MCF 10A (cell line): Measurements from ENCODE around the gene TYW3. TPM values are rescaled to one million over a fixed set of nuclear protein-coding genes. Genes with fewer than 3 reads are reported as not detected.

Experiments used
- BruUV-seq: library from RNA; stranded (reverse); fragments of 400-500 nt; replicated peaks from 2 replicates; lab custom pipeline; 2021; lab: Mats Ljungman, UMichigan
- CTCF ChIA-PET: fragments of 300-600 bp; sonication (Branson Sonifier 250); formaldehyde crosslinking; extraction: SDS; loops from one replicate; lab custom pipeline; 2021; ENCODE audit warnings: antibody characterized with exemption, inconsistent platforms; lab: Yijun Ruan, JAX
- POLR2A ChIA-PET: fragments of 300-600, 350-650 bp; sonication (Branson Sonifier 250); formaldehyde crosslinking; extraction: SDS; loops from one replicate; lab custom pipeline; 2020; ENCODE audit warnings: antibody characterized with exemption, inconsistent platforms; lab: Yijun Ruan, JAX
- DNase-seq: peaks from one replicate; pipeline ENCODE4 v3.0.0-alpha.2; 2018; ENCODE audit not compliant: unreplicated experiment
- H3K27ac Mint-ChIP-seq: one replicate; pipeline ENCODE4 v1.8.0; 2022; ENCODE audit warnings: mild to moderate bottlenecking, low read depth, mixed read lengths; ENCODE audit not compliant: unreplicated experiment
- H3K27me3 Mint-ChIP-seq: one replicate; pipeline ENCODE4 v1.8.0; 2022; ENCODE audit warnings: mixed read lengths; ENCODE audit not compliant: insufficient read depth, unreplicated experiment
- H3K36me3 Mint-ChIP-seq: one replicate; pipeline ENCODE4 v1.8.0; 2022; ENCODE audit warnings: mild to moderate bottlenecking, moderate library complexity, mixed read lengths; ENCODE audit not compliant: insufficient read depth, unreplicated experiment
- H3K4me1 Mint-ChIP-seq: one replicate; pipeline ENCODE4 v1.8.0; 2022; ENCODE audit warnings: mixed read lengths; ENCODE audit not compliant: insufficient read depth, unreplicated experiment
- H3K4me3 Mint-ChIP-seq: one replicate; pipeline ENCODE4 v1.8.0; 2022; ENCODE audit warnings: mild to moderate bottlenecking, moderate library complexity, mixed read lengths; ENCODE audit not compliant: unreplicated experiment
- H3K9me3 Mint-ChIP-seq: one replicate; pipeline ENCODE4 v1.8.0; 2022; ENCODE audit warnings: mixed read lengths; ENCODE audit not compliant: unreplicated experiment
- CTCF ChIP-seq: fragments of 200-600 bp; IDR thresholded peaks from one replicate; pipeline ENCODE4 v1.8.0; 2022; ENCODE audit warnings: antibody characterized with exemption, mild to moderate bottlenecking; ENCODE audit not compliant: unreplicated experiment
- intact Hi-C: fragments of 100-400 bp; cut with micrococcal nuclease; formaldehyde crosslinking; loops from 2 replicates; pipeline ENCODE4 v1.14.1; 2022
- total RNA-seq: library from RNA; stranded (reverse); gene quantifications from 2 replicates; pipeline ENCODE4 v1.2.3, GENCODE V29; 2022

TYW3 gene
- total RNA-seq, 1 experiment from 2014 or later, result 22.6 TPM

DNA sequence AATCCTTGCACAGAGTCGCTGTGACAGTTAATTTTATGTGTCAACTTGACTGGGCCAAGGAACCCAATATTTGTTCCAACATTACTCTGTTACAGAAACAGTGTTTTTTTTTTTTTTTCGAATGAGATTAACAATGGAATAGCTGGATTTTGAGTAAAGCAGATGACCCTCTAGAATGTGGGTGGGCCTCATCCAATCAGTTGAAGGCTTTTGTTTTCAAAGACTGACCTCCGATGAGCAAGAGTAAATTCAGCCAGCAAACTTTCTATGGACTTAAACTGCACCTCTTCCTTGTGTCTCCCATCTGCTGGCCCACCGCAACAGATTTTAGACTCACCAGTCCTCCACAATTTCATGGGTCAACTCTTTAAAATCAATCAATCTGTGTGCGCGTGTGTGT, 17.1 kb upstream of the TYW3 start:
- Mint-ChIP-seq H3K4me3 (no peak overlapping the region), H3K9me3 (no peaks in the 10 kb centered on the region), H3K27ac (no peak overlapping the region), H3K36me3 (peaks cover 8% of the 10 kb centered on the region), H3K27me3 (no peaks in the 10 kb centered on the region), H3K4me1 (no peaks in the 10 kb centered on the region)
- ChIA-PET POLR2A (no interaction called here), CTCF (interaction anchor here (0.6 kb wide), 1 partner anchor 28 kb away, joined by 4 read pairs; no protein-coding TSS in a partner anchor)
- no peak for TF ChIP-seq CTCF
- no TSS peak for BruUV-seq
- DNase-seq, result no peak
- intact Hi-C loops, result no loop called here

GRCh38 chr1:74716822-74717221, 16.1 kb upstream of the TYW3 start:
- Mint-ChIP-seq H3K4me1 (no peaks in the 10 kb centered on the region), H3K27ac (no peak overlapping the region), H3K36me3 (no peaks in the 10 kb centered on the region), H3K4me3 (no peak overlapping the region), H3K9me3 (no peaks in the 10 kb centered on the region), H3K27me3 (no peaks in the 10 kb centered on the region)
- ChIA-PET CTCF (interaction anchor here (0.5 kb wide), 1 partner anchor 27 kb away, joined by 8 read pairs; no protein-coding TSS in a partner anchor), POLR2A (no interaction called here)
- intact Hi-C loops, result no loop called here
- TF ChIP-seq CTCF, result no peak
- no TSS peak for BruUV-seq
- DNase-seq, result no peak

- H3K4me3 Mint-ChIP-seq, result no peak overlapping the region
- DNase-seq, result no peak
- H3K27ac Mint-ChIP-seq, result no peak overlapping the region
- no peaks in the 10 kb centered on the region for H3K27me3 Mint-ChIP-seq
- no peaks in the 10 kb centered on the region for H3K9me3 Mint-ChIP-seq
- intact Hi-C loops, result no loop called here
- POLR2A ChIA-PET, result no interaction called here
- no peaks in the 10 kb centered on the region for H3K36me3 Mint-ChIP-seq
- no peaks in the 10 kb centered on the region for H3K4me1 Mint-ChIP-seq
- BruUV-seq, result no TSS peak
- CTCF ChIA-PET, result no interaction called here
- TF ChIP-seq CTCF, result no peak
Observed at GRCh38 chr1:74717626-74718025, 15.3 kb upstream of the TYW3 start.

GRCh38 chr1:74726063-74726462, 6.9 kb upstream of the TYW3 start:
- no peak overlapping the region for H3K4me3 Mint-ChIP-seq
- no peaks in the 10 kb centered on the region for H3K9me3 Mint-ChIP-seq
- no TSS peak for BruUV-seq
- CTCF ChIA-PET, result no interaction called here
- H3K27ac Mint-ChIP-seq, result no peak overlapping the region
- intact Hi-C loops, result no loop called here
- POLR2A ChIA-PET, result no interaction called here
- peaks cover 7% of the 10 kb centered on the region for H3K4me1 Mint-ChIP-seq
- no peaks in the 10 kb centered on the region for H3K36me3 Mint-ChIP-seq
- no peak for TF ChIP-seq CTCF
- no peaks in the 10 kb centered on the region for H3K27me3 Mint-ChIP-seq
- DNase-seq, result no peak
